ENCODE measurements around the gene SMIM23. TPM values are rescaled to one million over a fixed set of nuclear protein-coding genes. Genes with fewer than 3 reads are reported as not detected.

Gene SMIM23
- total RNA-seq, 4 donors from 2014 or later, result not detected

DNA sequence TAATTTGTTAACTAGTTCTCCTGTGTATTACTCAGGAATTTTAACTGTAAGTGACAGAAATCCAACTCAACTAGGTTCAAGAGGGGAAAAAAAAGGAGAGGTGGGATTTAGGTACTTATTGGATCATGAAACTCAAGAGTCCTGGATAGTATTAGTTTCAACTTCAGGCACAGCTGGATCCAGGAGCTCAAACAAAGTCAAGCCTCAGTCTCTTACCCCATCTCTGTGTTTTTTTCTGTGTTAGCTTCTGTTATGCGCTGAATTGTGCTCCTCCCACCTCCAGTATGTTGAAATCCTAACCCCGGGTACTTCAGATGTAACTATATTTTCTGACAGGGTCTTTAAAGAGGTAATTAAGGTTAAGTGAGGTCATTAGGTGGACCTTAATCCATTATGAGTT lies 53.5 kb downstream of the SMIM23 start:
- no peaks in the 10 kb centered on the region for H3K36me3 ChIP-seq
- H3K9me3 ChIP-seq, result no peaks in the 10 kb centered on the region
- TF ChIP-seq, protein P1, sequence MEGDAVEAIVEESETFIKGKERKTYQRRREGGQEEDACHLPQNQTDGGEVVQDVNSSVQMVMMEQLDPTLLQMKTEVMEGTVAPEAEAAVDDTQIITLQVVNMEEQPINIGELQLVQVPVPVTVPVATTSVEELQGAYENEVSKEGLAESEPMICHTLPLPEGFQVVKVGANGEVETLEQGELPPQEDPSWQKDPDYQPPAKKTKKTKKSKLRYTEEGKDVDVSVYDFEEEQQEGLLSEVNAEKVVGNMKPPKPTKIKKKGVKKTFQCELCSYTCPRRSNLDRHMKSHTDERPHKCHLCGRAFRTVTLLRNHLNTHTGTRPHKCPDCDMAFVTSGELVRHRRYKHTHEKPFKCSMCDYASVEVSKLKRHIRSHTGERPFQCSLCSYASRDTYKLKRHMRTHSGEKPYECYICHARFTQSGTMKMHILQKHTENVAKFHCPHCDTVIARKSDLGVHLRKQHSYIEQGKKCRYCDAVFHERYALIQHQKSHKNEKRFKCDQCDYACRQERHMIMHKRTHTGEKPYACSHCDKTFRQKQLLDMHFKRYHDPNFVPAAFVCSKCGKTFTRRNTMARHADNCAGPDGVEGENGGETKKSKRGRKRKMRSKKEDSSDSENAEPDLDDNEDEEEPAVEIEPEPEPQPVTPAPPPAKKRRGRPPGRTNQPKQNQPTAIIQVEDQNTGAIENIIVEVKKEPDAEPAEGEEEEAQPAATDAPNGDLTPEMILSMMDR (IDR thresholded peaks at IDR 0.05), result no peak
- no peak for TF ChIP-seq POLR2A (IDR thresholded peaks at IDR 0.05)
- TF ChIP-seq POLR2AphosphoS5 (IDR thresholded peaks at IDR 0.05), result no peak
- TF ChIP-seq EP300 (IDR thresholded peaks at IDR 0.05), result no peak
- H3K27me3 ChIP-seq, result no peaks in the 10 kb centered on the region
- 88% methylated on average over 2 of the region's 2 CpGs for WGBS
- no peak overlapping the region for H3K4me3 ChIP-seq
- H3K4me1 ChIP-seq, result peaks cover 17% of the 10 kb centered on the region
- no peak for DNase-seq (ENCODE audit: low spot score in 2 of 2)
- no peak overlapping the region for H3K27ac ChIP-seq

DNA sequence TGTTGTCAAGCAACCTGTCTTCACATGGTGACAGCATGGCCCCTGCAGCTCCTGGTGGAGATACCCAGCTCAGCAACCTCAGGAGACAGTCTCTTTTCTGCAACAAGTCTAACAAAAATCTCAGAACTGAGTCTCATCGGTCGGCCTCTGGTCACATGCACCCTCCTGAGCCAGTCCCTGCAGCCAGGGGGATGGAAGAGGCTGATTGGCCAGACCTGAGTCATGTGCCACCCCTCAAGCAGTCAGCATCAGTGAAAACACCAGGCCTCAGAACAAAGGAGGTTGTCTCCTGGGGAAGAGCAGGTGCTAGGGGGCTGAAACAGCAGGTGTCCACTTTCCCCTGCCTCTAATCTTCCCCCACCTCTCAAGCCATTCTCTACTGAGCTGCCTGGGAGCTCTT lies 54.4 kb downstream of the SMIM23 start:
- Histone ChIP-seq H3K27me3 (no peaks in the 10 kb centered on the region), H3K4me1 (peaks cover 17% of the 10 kb centered on the region), H3K27ac (no peak overlapping the region), H3K36me3 (no peaks in the 10 kb centered on the region), H3K4me3 (no peak overlapping the region), H3K9me3 (no peaks in the 10 kb centered on the region)
- WGBS, result 46% methylated on average over 2 of the region's 2 CpGs
- TF ChIP-seq, protein P1 (IDR thresholded peaks at IDR 0.05), result no peak
- TF ChIP-seq POLR2A (IDR thresholded peaks at IDR 0.05) (no peak), POLR2AphosphoS5 (IDR thresholded peaks at IDR 0.05) (no peak), EP300 (IDR thresholded peaks at IDR 0.05) (no peak)
- no peak for DNase-seq (ENCODE audit: low spot score in 2 of 2)

Other genes starting within 250 kb of the SMIM23 start
- 10 to 100 TPM; 41.1 to 49.7 (median 43.0) TPM for gene FBXW11, start 220.8 kb downstream of the SMIM23 start, total RNA-seq

Measured in suprapubic skin (tissue), 4 donors.